SHP77 (cell line): Measurements from ENCODE around the gene OVOL2.

Experiments
- DNase-seq, 2 experiments: peaks; one replicate each; lab custom pipeline; 2025; lab: John Stamatoyannopoulos, UW

Gene OVOL2

GRCh38 chr20:18012901-18013300 is 44.8 kb downstream of the OVOL2 start:
- DNase-seq = no peak

- no peak for DNase-seq
Measured at GRCh38 chr20:18011951-18012645, 45.6 kb downstream of the OVOL2 start.

GRCh38 chr20:18011482-18011881 is 46.2 kb downstream of the OVOL2 start:
- DNase-seq = no peak

GRCh38 chr20:18009116-18009515 is 48.6 kb downstream of the OVOL2 start:
- no peak for DNase-seq

GRCh38 chr20:18007534-18008292 is 50.0 kb downstream of the OVOL2 start:
- no peak for DNase-seq

- no peak for DNase-seq
Measured at GRCh38 chr20:18006684-18007083, 51.0 kb downstream of the OVOL2 start.

- DNase-seq = no peak
Measured at GRCh38 chr20:18005990-18006364, 51.7 kb downstream of the OVOL2 start.

GRCh38 chr20:18005170-18005989 is 52.3 kb downstream of the OVOL2 start:
- no peak for DNase-seq

GRCh38 chr20:18004384-18005031 is 53.2 kb downstream of the OVOL2 start:
- DNase-seq = no peak

GRCh38 chr20:18003897-18004296 is 53.8 kb downstream of the OVOL2 start:
- no peak for DNase-seq

- no peak for DNase-seq
Measured at GRCh38 chr20:18001131-18001921, 56.4 kb downstream of the OVOL2 start.

- no peak for DNase-seq
Measured at GRCh38 chr20:17999566-17999965, 58.1 kb downstream of the OVOL2 start.

GRCh38 chr20:17998446-17998845 is 59.3 kb downstream of the OVOL2 start:
- no peak for DNase-seq

- DNase-seq = peak; percentile 29 to 52
Measured at GRCh38 chr20:17995967-17996819, 61.5 kb downstream of the OVOL2 start.

GRCh38 chr20:17993546-17993945 is 64.2 kb downstream of the OVOL2 start:
- DNase-seq = no peak

GRCh38 chr20:17992847-17993513 is 64.7 kb downstream of the OVOL2 start:
- DNase-seq = no peak

- DNase-seq = no peak
Measured at GRCh38 chr20:17992224-17992637, 65.5 kb downstream of the OVOL2 start.

GRCh38 chr20:17990278-17990972 is 67.3 kb downstream of the OVOL2 start:
- no peak for DNase-seq

- DNase-seq = no peak
Measured at GRCh38 chr20:17987988-17988387, 69.7 kb downstream of the OVOL2 start.
